ENCODE results near the gene TRIM69. TPM values are rescaled to one million over a fixed set of nuclear protein-coding genes. Genes with fewer than 3 reads are reported as not detected.
"Not testable (repeated sequence)": the region's sequence is repeated elsewhere in the genome, so short reads cannot be mapped to it uniquely, and the experiment has no call there.

The TRIM69 gene
- total RNA-seq, 1 donor from 2014 or later = 18.1 TPM

- DNase-seq (ENCODE audit: low spot score) = no peak
Observed at GRCh38 chr15:44738340-44738984, 2.1 kb downstream of the TRIM69 start.

- not testable (repeated sequence) for DNase-seq (ENCODE audit: low spot score)
Observed at GRCh38 chr15:44739222-44739847, 3.0 kb downstream of the TRIM69 start.

GRCh38 chr15:44743454-44743853 is 7.1 kb downstream of the TRIM69 start:
- DNase-seq (ENCODE audit: low spot score) = not testable (repeated sequence)

GRCh38 chr15:44753345-44753744 is 17.0 kb downstream of the TRIM69 start:
- DNase-seq (ENCODE audit: low spot score) = no peak

GRCh38 chr15:44763187-44763586 is 26.9 kb downstream of the TRIM69 start:
- DNase-seq (ENCODE audit: low spot score) = no peak

- DNase-seq (ENCODE audit: low spot score) = no peak
Observed at GRCh38 chr15:44763848-44764247, 27.5 kb downstream of the TRIM69 start.

- no peak for DNase-seq (ENCODE audit: low spot score)
Observed at GRCh38 chr15:44765036-44765435, 28.7 kb downstream of the TRIM69 start.

GRCh38 chr15:44769521-44769920 is 33.2 kb downstream of the TRIM69 start:
- no peak for DNase-seq (ENCODE audit: low spot score)

- DNase-seq (ENCODE audit: low spot score) = not testable (repeated sequence)
Observed at GRCh38 chr15:44770715-44771114, 34.4 kb downstream of the TRIM69 start.

GRCh38 chr15:44775953-44776352 is 39.6 kb downstream of the TRIM69 start:
- DNase-seq (ENCODE audit: low spot score) = no peak

- DNase-seq (ENCODE audit: low spot score) = no peak
Observed at GRCh38 chr15:44779761-44780160, 43.4 kb downstream of the TRIM69 start.

GRCh38 chr15:44780608-44781007 is 44.3 kb downstream of the TRIM69 start:
- DNase-seq (ENCODE audit: low spot score) = no peak

GRCh38 chr15:44781128-44781810 is 44.9 kb downstream of the TRIM69 start:
- no peak for DNase-seq (ENCODE audit: low spot score)

- DNase-seq (ENCODE audit: low spot score) = no peak
Observed at GRCh38 chr15:44782516-44782915, 46.2 kb downstream of the TRIM69 start.

GRCh38 chr15:44784918-44785274 is 48.6 kb downstream of the TRIM69 start:
- DNase-seq (ENCODE audit: low spot score) = not testable (repeated sequence)

- no peak for DNase-seq (ENCODE audit: low spot score)
Observed at GRCh38 chr15:44788748-44789147, 52.4 kb downstream of the TRIM69 start.

GRCh38 chr15:44790215-44790614 is 53.9 kb downstream of the TRIM69 start:
- DNase-seq (ENCODE audit: low spot score) = no peak

- DNase-seq (ENCODE audit: low spot score) = no peak
Observed at GRCh38 chr15:44790656-44791055, 54.3 kb downstream of the TRIM69 start.

- DNase-seq (ENCODE audit: low spot score) = no peak
Observed at GRCh38 chr15:44792715-44793114, 56.4 kb downstream of the TRIM69 start.

GRCh38 chr15:44794072-44794471 is 57.7 kb downstream of the TRIM69 start:
- DNase-seq (ENCODE audit: low spot score) = no peak

- no peak for DNase-seq (ENCODE audit: low spot score)
Observed at GRCh38 chr15:44796508-44796907, 60.2 kb downstream of the TRIM69 start.

- no peak for DNase-seq (ENCODE audit: low spot score)
Observed at GRCh38 chr15:44798826-44799225, 62.5 kb downstream of the TRIM69 start.

GRCh38 chr15:44801364-44801763 is 65.0 kb downstream of the TRIM69 start:
- no peak for DNase-seq (ENCODE audit: low spot score)
